ENCODE measurements around the gene LCN15. TPM values are rescaled to one million over a fixed set of nuclear protein-coding genes. Genes with fewer than 3 reads are reported as not detected.

The LCN15 gene
- total and polyA plus RNA-seq, 4 donors, result not detected

DNA sequence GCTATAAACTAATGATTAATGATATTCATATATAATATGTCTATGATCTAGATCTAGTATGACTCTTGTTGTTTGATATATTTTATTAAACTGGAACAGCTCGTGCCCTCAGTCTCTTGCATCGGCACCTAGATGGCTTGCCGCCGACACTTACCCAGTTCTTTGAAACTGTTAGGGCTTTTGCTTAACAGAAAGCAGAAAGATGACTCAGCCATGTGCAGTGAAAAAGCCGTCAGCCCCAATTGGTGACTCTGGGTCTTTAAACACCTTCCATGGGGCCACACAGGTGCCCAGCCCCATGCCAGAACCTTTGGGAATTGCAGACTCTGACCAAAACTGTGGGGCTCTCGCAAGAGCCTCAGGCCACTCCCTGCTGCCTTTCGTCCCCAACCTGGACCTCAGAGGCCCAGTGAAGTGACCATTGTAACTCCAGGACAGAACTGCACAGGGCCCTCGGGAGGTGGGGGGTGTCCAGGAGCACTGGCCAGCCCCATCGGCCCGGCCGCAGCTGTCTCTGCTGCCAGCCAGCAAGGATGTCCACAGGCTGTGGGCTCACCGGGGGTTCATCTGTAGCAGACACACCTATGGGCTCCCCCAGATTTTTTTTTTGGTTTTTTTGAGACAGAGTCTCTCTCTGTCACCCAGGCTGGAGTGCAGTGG, 29.4 kb downstream of the LCN15 start:
- WGBS, result 87% methylated on average over 12 of the region's 12 CpGs
- no peaks in the 10 kb centered on the region for H3K27me3 ChIP-seq (ENCODE audit: control insufficient read depth in 4 of 4, insufficient read depth in 4 of 4, low read length in 3 of 4)
- TF ChIP-seq, protein P1, sequence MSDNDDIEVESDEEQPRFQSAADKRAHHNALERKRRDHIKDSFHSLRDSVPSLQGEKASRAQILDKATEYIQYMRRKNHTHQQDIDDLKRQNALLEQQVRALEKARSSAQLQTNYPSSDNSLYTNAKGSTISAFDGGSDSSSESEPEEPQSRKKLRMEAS (IDR thresholded peaks at IDR 0.05), result no peak
- no peak for TF ChIP-seq SP1 (IDR thresholded peaks at IDR 0.05)
- TF ChIP-seq, protein P2, sequence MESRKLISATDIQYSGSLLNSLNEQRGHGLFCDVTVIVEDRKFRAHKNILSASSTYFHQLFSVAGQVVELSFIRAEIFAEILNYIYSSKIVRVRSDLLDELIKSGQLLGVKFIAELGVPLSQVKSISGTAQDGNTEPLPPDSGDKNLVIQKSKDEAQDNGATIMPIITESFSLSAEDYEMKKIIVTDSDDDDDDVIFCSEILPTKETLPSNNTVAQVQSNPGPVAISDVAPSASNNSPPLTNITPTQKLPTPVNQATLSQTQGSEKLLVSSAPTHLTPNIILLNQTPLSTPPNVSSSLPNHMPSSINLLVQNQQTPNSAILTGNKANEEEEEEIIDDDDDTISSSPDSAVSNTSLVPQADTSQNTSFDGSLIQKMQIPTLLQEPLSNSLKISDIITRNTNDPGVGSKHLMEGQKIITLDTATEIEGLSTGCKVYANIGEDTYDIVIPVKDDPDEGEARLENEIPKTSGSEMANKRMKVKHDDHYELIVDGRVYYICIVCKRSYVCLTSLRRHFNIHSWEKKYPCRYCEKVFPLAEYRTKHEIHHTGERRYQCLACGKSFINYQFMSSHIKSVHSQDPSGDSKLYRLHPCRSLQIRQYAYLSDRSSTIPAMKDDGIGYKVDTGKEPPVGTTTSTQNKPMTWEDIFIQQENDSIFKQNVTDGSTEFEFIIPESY (IDR thresholded peaks at IDR 0.05), result no peak
- TF ChIP-seq EGR1 (IDR thresholded peaks at IDR 0.05; ENCODE audit: low read depth in 2 of 2), result no peak
- no peak for TF ChIP-seq HNF4G (IDR thresholded peaks at IDR 0.05)
- TF ChIP-seq, protein P3, sequence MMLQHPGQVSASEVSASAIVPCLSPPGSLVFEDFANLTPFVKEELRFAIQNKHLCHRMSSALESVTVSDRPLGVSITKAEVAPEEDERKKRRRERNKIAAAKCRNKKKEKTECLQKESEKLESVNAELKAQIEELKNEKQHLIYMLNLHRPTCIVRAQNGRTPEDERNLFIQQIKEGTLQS (IDR thresholded peaks at IDR 0.05), result no peak
- TF ChIP-seq RXRA (IDR thresholded peaks at IDR 0.05), result no peak
- no peak for TF ChIP-seq FOXA1 (IDR thresholded peaks at IDR 0.05)
- no peak for TF ChIP-seq NR2F2 (IDR thresholded peaks at IDR 0.05)
- TF ChIP-seq JUND (IDR thresholded peaks at IDR 0.05), result no peak
- TF ChIP-seq, protein P4, sequence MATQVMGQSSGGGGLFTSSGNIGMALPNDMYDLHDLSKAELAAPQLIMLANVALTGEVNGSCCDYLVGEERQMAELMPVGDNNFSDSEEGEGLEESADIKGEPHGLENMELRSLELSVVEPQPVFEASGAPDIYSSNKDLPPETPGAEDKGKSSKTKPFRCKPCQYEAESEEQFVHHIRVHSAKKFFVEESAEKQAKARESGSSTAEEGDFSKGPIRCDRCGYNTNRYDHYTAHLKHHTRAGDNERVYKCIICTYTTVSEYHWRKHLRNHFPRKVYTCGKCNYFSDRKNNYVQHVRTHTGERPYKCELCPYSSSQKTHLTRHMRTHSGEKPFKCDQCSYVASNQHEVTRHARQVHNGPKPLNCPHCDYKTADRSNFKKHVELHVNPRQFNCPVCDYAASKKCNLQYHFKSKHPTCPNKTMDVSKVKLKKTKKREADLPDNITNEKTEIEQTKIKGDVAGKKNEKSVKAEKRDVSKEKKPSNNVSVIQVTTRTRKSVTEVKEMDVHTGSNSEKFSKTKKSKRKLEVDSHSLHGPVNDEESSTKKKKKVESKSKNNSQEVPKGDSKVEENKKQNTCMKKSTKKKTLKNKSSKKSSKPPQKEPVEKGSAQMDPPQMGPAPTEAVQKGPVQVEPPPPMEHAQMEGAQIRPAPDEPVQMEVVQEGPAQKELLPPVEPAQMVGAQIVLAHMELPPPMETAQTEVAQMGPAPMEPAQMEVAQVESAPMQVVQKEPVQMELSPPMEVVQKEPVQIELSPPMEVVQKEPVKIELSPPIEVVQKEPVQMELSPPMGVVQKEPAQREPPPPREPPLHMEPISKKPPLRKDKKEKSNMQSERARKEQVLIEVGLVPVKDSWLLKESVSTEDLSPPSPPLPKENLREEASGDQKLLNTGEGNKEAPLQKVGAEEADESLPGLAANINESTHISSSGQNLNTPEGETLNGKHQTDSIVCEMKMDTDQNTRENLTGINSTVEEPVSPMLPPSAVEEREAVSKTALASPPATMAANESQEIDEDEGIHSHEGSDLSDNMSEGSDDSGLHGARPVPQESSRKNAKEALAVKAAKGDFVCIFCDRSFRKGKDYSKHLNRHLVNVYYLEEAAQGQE (IDR thresholded peaks at IDR 0.05), result no peak
- TF ChIP-seq HNF4A (conservative IDR thresholded peaks at IDR 0.05), result no peak
- TF ChIP-seq TAF1 (conservative IDR thresholded peaks at IDR 0.05), result no peak
- no peak for TF ChIP-seq GABPA (IDR thresholded peaks at IDR 0.05 in 1 of 2, conservative IDR thresholded peaks at IDR 0.05 in 1 of 2)
- TF ChIP-seq, protein P5, sequence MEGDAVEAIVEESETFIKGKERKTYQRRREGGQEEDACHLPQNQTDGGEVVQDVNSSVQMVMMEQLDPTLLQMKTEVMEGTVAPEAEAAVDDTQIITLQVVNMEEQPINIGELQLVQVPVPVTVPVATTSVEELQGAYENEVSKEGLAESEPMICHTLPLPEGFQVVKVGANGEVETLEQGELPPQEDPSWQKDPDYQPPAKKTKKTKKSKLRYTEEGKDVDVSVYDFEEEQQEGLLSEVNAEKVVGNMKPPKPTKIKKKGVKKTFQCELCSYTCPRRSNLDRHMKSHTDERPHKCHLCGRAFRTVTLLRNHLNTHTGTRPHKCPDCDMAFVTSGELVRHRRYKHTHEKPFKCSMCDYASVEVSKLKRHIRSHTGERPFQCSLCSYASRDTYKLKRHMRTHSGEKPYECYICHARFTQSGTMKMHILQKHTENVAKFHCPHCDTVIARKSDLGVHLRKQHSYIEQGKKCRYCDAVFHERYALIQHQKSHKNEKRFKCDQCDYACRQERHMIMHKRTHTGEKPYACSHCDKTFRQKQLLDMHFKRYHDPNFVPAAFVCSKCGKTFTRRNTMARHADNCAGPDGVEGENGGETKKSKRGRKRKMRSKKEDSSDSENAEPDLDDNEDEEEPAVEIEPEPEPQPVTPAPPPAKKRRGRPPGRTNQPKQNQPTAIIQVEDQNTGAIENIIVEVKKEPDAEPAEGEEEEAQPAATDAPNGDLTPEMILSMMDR (IDR thresholded peaks at IDR 0.05; ENCODE audit: low read depth, low read length, missing input control), result no peak
- TF ChIP-seq YY1 (IDR thresholded peaks at IDR 0.05), result no peak
- no peak for TF ChIP-seq RAD21 (IDR thresholded peaks at IDR 0.05)
- TF ChIP-seq FOXA2 (IDR thresholded peaks at IDR 0.05), result no peak

More for the DNA sequence above, 29.4 kb downstream of the LCN15 start:
- no peak for DNase-seq (ENCODE audit: low spot score)
- Histone ChIP-seq H3K27ac (ENCODE audit: low read depth in 1 of 2, low read length in 2 of 2) (no peak overlapping the region), H3K36me3 (ENCODE audit: control insufficient read depth in 4 of 4, insufficient read depth in 3 of 4, low read depth in 1 of 4, low read length in 3 of 4) (no peaks in the 10 kb centered on the region), H3K9ac (ENCODE audit: low read depth in 1 of 2, low read length in 2 of 2) (no peak overlapping the region), H3K4me1 (ENCODE audit: control insufficient read depth in 4 of 4, insufficient read depth in 4 of 4, low read length in 3 of 4) (no peaks in the 10 kb centered on the region), H3K4me3 (ENCODE audit: low read depth in 1 of 3, low read length in 3 of 3) (no peak overlapping the region), H3K9me3 (ENCODE audit: control insufficient read depth in 4 of 4, low read length in 3 of 4) (no peaks in the 10 kb centered on the region)

Measured in liver (tissue), 9 donors.